COR-L47 (cell line): Measurements from ENCODE around the gene TMEM139.

Experiments used
- DNase-seq: peaks from one replicate; lab custom pipeline; 2025; lab: John Stamatoyannopoulos, UW

The TMEM139 gene

DNA sequence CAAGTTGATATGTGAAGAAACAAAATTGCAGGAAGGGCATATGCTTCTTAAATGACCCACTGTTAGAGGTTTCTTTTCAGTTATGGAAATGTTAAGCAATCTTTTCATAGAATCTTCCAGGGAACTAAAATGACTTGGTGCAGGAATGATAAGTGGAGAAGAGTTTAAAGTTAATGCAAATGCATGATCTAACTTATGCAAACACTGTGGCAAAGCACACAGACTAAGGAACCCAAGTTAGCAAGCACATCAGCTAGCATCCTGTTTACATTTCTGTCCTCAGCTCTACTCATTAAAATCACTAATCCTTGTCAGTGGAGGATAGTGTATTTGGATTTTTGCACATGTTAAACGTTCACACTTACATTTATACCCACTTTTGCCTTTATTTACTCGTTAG lies 40.5 kb downstream of the TMEM139 start:
- no peak for DNase-seq

DNA sequence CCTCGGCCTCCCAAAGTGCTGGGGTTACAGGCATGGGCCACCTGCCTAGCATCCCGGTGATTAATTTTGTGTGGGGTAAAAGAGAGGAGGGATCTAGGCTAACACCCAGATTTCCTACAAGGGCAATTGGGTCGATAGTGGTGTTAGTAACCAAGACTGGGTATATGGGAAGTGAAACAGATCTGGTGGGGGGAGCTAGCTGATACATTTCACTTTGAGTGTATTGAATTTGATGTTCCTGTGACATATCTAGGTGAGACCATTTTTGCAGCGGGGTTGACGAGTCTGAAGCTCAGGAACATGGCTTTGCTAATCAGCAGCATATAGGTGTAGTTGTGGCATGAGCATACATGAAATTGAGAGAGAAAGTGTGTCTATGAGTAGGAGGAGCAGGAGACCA lies 43.1 kb downstream of the TMEM139 start:
- DNase-seq: no peak

DNA sequence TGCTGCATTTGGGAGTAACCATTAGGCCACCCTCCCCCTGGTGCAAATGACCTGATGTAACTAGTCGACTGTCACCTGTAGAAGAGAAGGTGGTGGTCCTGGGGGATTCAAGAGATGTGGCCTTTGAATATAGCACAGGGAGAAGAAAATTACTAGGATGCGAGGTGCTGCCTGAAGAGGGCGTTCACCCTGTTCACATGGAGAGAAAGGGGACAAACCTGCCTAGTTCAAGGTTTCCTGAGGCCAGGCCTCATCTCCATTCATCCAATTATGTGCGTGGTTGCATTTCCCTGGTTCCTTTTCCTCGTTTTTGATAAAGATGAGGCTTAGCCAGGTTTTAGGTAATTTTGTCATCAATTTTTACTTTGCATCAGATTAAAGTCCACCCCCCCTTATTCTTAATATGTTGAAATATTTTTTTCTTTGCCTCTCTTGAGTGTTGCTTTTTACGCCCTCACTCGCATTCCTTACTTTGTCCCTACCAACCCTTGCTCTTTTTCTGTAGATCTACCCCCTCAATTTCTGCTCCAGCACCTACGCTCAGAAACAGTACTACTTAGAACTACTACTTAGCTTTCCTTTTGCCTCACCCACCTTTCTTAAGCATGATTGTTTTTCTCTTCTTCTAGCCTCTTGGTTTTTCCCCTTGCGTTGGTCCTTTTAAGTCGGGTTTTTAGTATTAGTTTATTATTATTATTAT lies 44.9 kb downstream of the TMEM139 start:
- DNase-seq: no peak

DNA sequence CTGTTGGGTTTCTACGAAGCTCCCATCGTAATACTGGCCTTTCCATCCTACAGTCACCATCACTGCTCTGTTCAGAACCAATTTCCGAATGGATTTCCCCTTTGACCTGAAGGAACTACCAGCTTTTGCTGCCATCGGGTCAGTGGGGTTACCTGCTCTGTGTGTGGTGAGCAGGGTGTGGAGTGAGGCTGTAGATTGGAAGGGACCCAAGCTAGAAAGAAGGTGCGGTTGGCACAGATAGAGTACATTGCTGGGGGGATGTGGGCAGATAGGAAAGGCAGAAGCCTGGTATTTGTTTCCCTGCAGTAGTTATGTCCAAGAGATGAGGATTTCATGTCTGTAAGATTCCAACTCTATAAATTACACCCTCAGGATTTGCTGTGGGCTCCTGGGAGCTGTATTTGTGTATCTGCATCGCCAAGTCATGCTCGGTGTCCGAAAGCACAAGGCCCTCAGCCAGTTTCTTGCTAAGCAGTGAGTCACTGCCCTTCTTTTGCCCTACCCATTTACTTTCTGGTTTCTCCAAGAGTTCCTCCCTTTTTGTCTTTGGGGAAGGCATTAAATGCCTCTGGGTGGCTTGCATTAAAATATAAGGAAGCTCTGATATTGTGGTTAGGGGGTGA lies 46.5 kb downstream of the TMEM139 start:
- DNase-seq: no peak

DNA sequence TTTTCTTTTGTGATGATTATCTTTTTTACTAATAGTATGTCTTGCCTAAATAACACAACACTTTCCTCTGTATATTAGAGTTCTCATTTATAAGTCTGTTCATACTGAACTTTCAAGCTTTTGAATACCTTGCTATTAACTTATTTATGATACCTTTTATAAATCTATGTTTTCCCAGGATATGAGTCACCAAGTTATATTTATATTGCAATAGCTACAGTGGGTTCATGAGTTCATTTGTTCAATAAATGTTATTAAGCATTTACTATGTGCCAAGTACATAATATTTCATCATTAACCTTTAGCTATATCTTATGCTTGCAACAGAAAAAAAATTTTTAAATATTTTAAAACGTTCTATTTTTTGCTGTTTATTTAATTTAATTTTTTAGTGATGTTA lies 49.5 kb downstream of the TMEM139 start:
- no peak for DNase-seq

DNA sequence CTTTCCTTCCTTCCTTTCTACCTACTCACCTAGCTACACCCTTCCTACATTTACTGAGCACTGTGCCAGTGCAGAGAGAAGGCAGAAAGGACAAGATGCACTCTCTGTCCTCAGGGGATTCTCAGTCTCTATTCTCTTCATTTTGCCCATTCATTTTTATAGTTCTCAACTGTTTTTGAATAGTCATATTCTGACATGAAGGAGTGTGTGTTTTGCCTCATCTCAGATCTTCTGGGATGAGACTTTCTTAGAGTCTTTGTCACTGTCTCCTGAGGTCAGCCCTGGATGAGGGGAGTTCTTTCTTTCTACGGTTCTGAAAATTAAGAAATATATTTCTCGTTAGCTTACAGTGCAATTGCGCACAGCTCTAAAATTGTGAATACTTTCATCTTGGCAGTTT lies 52.5 kb downstream of the TMEM139 start:
- DNase-seq: no peak
